Measurements from ENCODE around the gene GNAQ. TPM values are rescaled to one million over a fixed set of nuclear protein-coding genes. Genes with fewer than 3 reads are reported as not detected.

GNAQ gene
- total and polyA plus RNA-seq, 12 donors, result 5.4 to 19.8 (median 13.2) TPM

DNA sequence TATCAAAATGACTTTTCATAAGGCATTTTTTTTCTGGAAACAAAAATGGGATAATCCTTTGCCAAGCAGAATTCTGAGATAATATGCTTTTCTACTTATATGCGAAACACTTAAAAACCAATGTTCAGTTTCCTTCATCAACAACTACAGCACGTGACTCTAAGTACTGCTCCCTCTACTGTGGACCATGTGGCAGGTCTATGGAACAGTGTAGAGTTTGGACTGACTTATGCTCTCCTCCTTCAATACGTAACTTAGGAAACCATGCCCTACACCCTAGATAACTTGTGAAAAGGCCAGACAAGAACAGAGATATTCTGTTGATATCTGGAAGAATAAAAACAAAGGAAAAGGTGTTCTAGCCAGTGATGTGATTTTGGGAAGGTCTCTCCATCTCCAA lies 272.2 kb downstream of the GNAQ start:
- intact Hi-C loops (cut with DNase I), result loop anchor here in 4 of 10 donors (10.0 kb wide), 2 partner anchors 275 to 305 kb away; partner anchors contain the start of gene GNAQ (in 3 of the 4)
- 71 to 78% methylated on average over 3 of the region's 3 CpGs for WGBS, 2 donors

DNA sequence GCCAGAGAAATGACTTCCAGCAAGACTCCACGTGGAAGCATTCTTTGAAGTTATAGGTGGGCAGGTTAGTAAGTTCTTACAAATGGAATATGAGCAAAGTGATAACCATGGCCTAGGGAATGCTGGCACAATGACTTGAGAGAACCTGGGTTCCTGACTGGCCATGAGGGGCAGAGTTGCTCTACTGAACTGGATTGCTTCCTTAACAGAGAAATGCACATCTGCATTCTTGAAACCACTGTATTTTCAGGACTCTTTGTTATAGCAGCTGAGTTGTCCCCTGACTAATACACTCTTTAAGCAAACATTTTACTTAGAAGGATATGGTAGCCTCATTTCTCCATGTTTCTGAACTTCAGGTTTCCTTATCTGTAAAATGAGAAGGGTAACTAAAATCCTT lies 275.2 kb downstream of the GNAQ start:
- DNase-seq (no peak), ATAC-seq (no peak)
- 93 to 95% methylated on average over 1 of the region's 1 CpG for WGBS, 2 donors
- H3K36me3 ChIP-seq, result peaks cover 0 to 11% (median 0%) of the 10 kb centered on the region in 9 donors
- intact Hi-C loops (cut with DNase I), result loop anchor here in 4 of 10 donors (10.0 kb wide), 2 partner anchors 278 to 302 kb away; partner anchors contain the start of gene GNAQ (in 3 of the 4)
- TF ChIP-seq, protein P1, sequence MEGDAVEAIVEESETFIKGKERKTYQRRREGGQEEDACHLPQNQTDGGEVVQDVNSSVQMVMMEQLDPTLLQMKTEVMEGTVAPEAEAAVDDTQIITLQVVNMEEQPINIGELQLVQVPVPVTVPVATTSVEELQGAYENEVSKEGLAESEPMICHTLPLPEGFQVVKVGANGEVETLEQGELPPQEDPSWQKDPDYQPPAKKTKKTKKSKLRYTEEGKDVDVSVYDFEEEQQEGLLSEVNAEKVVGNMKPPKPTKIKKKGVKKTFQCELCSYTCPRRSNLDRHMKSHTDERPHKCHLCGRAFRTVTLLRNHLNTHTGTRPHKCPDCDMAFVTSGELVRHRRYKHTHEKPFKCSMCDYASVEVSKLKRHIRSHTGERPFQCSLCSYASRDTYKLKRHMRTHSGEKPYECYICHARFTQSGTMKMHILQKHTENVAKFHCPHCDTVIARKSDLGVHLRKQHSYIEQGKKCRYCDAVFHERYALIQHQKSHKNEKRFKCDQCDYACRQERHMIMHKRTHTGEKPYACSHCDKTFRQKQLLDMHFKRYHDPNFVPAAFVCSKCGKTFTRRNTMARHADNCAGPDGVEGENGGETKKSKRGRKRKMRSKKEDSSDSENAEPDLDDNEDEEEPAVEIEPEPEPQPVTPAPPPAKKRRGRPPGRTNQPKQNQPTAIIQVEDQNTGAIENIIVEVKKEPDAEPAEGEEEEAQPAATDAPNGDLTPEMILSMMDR (IDR thresholded peaks at IDR 0.05), result no peak
- no peaks in the 10 kb centered on the region for H3K27me3 ChIP-seq
- H3K4me3 ChIP-seq, result no peak overlapping the region
- no peak overlapping the region for H3K27ac ChIP-seq
- H3K4me1 ChIP-seq, result peaks cover 0 to 13% (median 5%) of the 10 kb centered on the region in 9 donors
- H3K9me3 ChIP-seq, result peaks cover 0 to 8% (median 0%) of the 10 kb centered on the region in 11 donors

More for the DNA sequence above, 272.2 kb downstream of the GNAQ start:
- ATAC-seq, result peak in 1 of 8 donors; percentile 29
- peaks cover 0 to 8% (median 0%) of the 10 kb centered on the region in 9 donors for H3K36me3 ChIP-seq
- no peak for DNase-seq
- peaks cover 0 to 8% (median 0%) of the 10 kb centered on the region in 11 donors for H3K9me3 ChIP-seq
- no peaks in the 10 kb centered on the region for H3K4me1 ChIP-seq
- TF ChIP-seq, protein P1 (IDR thresholded peaks at IDR 0.05), result no peak
- no peak overlapping the region for H3K27ac ChIP-seq
- H3K27me3 ChIP-seq, result no peaks in the 10 kb centered on the region
- no peak overlapping the region for H3K4me3 ChIP-seq

DNA sequence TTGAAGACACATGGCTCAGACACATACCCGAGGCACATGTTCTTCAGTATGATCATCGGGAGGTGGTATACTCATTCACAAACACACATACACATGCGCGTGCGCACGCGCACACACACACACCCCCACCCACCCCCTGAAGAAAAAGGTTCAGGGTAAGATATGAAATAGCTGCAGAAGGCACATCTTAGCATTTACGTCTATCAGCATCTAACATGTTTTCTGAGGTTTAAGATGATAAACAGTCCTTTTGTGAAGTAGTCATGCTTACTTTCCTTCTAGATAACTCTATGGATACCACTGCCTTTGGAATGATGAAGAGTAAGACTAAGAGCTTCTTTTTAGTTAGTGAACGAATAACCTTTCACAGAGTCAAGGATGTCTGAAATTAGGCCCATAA lies 278.4 kb downstream of the GNAQ start:
- no peak for ATAC-seq
- TF ChIP-seq, protein P1 (IDR thresholded peaks at IDR 0.05), result no peak
- Histone ChIP-seq H3K4me3 (no peak overlapping the region), H3K36me3 (peaks cover 0 to 11% (median 0%) of the 10 kb centered on the region in 9 donors), H3K9me3 (peaks cover 0 to 8% (median 0%) of the 10 kb centered on the region in 11 donors), H3K4me1 (peaks cover 0 to 22% (median 10%) of the 10 kb centered on the region in 9 donors), H3K27me3 (no peaks in the 10 kb centered on the region), H3K27ac (no peak overlapping the region)
- DNase-seq, result no peak
- intact Hi-C loops (cut with DNase I), result loop anchor here in 7 of 10 donors (5.0 to 10.0 kb wide), 4 partner anchors 282 to 321 kb away; partner anchors contain the start of gene GNAQ (in 3 of the 7)
- 90 to 96% methylated on average over 9 of the region's 9 CpGs for WGBS, 2 donors

DNA sequence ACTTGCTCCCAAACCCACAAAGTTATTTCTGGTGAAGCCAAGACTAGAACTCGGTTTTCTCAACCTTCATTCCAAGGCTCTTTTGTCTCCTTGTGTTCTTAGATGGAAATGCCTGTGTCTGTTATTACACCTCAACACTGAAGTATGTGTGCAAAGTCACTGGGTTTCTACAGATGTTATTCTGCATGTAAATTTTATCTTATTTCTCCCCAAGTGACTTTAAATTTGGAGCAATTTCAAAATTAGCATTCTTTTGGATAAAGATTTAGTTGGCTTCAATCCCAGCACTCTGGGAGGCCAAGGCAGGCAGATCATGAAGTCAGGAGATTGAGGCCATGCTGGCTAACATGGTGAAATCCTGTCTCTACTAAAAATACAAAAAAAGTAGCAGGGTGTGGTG lies 279.1 kb downstream of the GNAQ start:
- WGBS, 2 donors, result 50% methylated on average over 1 of the region's 1 CpG
- Histone ChIP-seq H3K9me3 (peaks cover 0 to 8% (median 0%) of the 10 kb centered on the region in 11 donors), H3K27ac (peak overlapping the region in 2 of 10 donors; percentile 29 to 33), H3K4me3 (no peak overlapping the region), H3K27me3 (no peaks in the 10 kb centered on the region), H3K4me1 (peaks cover 0 to 22% (median 10%) of the 10 kb centered on the region in 9 donors), H3K36me3 (peaks cover 0 to 11% (median 0%) of the 10 kb centered on the region in 9 donors)
- intact Hi-C loops (cut with DNase I), result loop anchor here in 7 of 10 donors (1.0 to 10.0 kb wide), 5 partner anchors 282 to 320 kb away; partner anchors contain the start of gene GNAQ (in 3 of the 7)
- ATAC-seq, result peak in 2 of 8 donors; percentile 18 to 31
- TF ChIP-seq, protein P1 (IDR thresholded peaks at IDR 0.05), result no peak
- DNase-seq, result no peak
